Loucy (cell line): ENCODE data around the gene KIF1B.

Experiments used
- H2AFZ ChIP-seq: fragments of 200-600 bp; sonication (generic); 2 replicates; pipeline ENCODE4 v1.6.0; 2016; ENCODE audit warnings: antibody characterized with exemption, mild to moderate bottlenecking, low read length, moderate library complexity
- H3F3A ChIP-seq: fragments of 200-600 bp; 2 replicates; pipeline ENCODE4 v1.6.0; 2016; ENCODE audit warnings: antibody characterized with exemption, low read depth, mild to moderate bottlenecking
- H3K27me3 ChIP-seq: fragments of 200-600 bp; sonication (generic); 2 replicates; pipeline ENCODE4 v1.6.1; 2014; ENCODE audit warnings: low read length, mild to moderate bottlenecking; ENCODE audit not compliant: insufficient read depth, poor library complexity, severe bottlenecking
- H3K36me3 ChIP-seq: fragments of 200-600 bp; sonication (generic); 2 replicates; pipeline ENCODE4 v1.6.1; 2016; ENCODE audit warnings: low read length; ENCODE audit not compliant: insufficient read depth
- H3K4me1 ChIP-seq: fragments of 200-600 bp; sonication (generic); 2 replicates; pipeline ENCODE4 v1.5.1; 2014; ENCODE audit warnings: low read length, mild to moderate bottlenecking; ENCODE audit not compliant: insufficient read depth, poor library complexity, severe bottlenecking
- H3K4me2 ChIP-seq: fragments of 200-600 bp; sonication (generic); 2 replicates; pipeline ENCODE4 v1.6.0; 2014; ENCODE audit warnings: antibody characterized with exemption, low read length, low read depth, mild to moderate bottlenecking; ENCODE audit not compliant: poor library complexity, severe bottlenecking
- H3K4me3 ChIP-seq: fragments of 200-600 bp; sonication (generic); 2 replicates; pipeline ENCODE4 v1.5.1; 2014; ENCODE audit warnings: low read length, mild to moderate bottlenecking, mixed read lengths; ENCODE audit not compliant: poor library complexity, severe bottlenecking
- H3K79me2 ChIP-seq: fragments of 200-600 bp; sonication (generic); 2 replicates; pipeline ENCODE4 v1.6.1; 2014; ENCODE audit warnings: low read length; ENCODE audit not compliant: insufficient read depth
- H3K9ac ChIP-seq: fragments of 200-600 bp; sonication (generic); 2 replicates; pipeline ENCODE4 v1.6.0; 2014; ENCODE audit warnings: mild to moderate bottlenecking, low read depth, low read length, moderate library complexity; ENCODE audit not compliant: poor library complexity, severe bottlenecking
- H3K9me2 ChIP-seq: fragments of 200-600 bp; sonication (generic); replicated peaks from 2 replicates; pipeline ENCODE4 v1.6.1; 2016; ENCODE audit warnings: low read depth, low read length, mixed read lengths
- H3K9me3 ChIP-seq: fragments of 200-600 bp; sonication (generic); 2 replicates; pipeline ENCODE4 v1.6.1; 2014; ENCODE audit warnings: mild to moderate bottlenecking, antibody characterized with exemption, low read length, low read depth; ENCODE audit not compliant: insufficient read depth
- H4K20me1 ChIP-seq: fragments of 200-600 bp; sonication (generic); 2 replicates; pipeline ENCODE4 v1.6.0; 2014; ENCODE audit warnings: antibody characterized with exemption, low read length, mild to moderate bottlenecking; ENCODE audit not compliant: insufficient read depth, poor library complexity, severe bottlenecking
- CTCF ChIP-seq: fragments of 200-600 bp; sonication (generic); conservative IDR thresholded peaks from 2 replicates; pipeline ENCODE4 v1.5.1; 2014; ENCODE audit warnings: mild to moderate bottlenecking, antibody characterized with exemption, low read length
- EZH2phosphoT487 ChIP-seq: fragments of 200-600 bp; IDR thresholded peaks from 2 replicates; pipeline ENCODE4 v1.6.1; 2018; ENCODE audit warnings: antibody characterized with exemption, mild to moderate bottlenecking, moderate library complexity, borderline replicate concordance

KIF1B gene

GRCh38 chr1:10320336-10320735, 110.0 kb downstream of the KIF1B start:
- Histone ChIP-seq H3K4me1 (peaks cover 38% of the 10 kb centered on the region), H4K20me1 (no peaks in the 10 kb centered on the region), H3K9me2 (no peaks in the 10 kb centered on the region), H3K4me2 (peak overlapping the region; percentile 64), H3K36me3 (peaks cover 22% of the 10 kb centered on the region; the same call in 1 of the 2 replicates), H3K9me3 (no peaks in the 10 kb centered on the region), H3K27me3 (no peaks in the 10 kb centered on the region), H3F3A (no peaks in the 10 kb centered on the region), H2AFZ (peak overlapping the region; percentile 2; the same call in 1 of the 2 replicates), H3K79me2 (no peaks in the 10 kb centered on the region), H3K4me3 (peak overlapping the region; percentile 11), H3K9ac (peak overlapping the region; percentile 51)
- no peak for TF ChIP-seq EZH2phosphoT487
- no peak for TF ChIP-seq CTCF

GRCh38 chr1:10322821-10323220, 112.5 kb downstream of the KIF1B start:
- H3K4me1 ChIP-seq: peaks cover 32% of the 10 kb centered on the region
- no peaks in the 10 kb centered on the region for H4K20me1 ChIP-seq
- 0 out of 2 replicates have a peak, but pooled peaks have one; percentile 9 for TF ChIP-seq CTCF
- no peak for TF ChIP-seq EZH2phosphoT487

GRCh38 chr1:10324627-10325026, 114.3 kb downstream of the KIF1B start:
- no peaks in the 10 kb centered on the region for H4K20me1 ChIP-seq
- peaks cover 13% of the 10 kb centered on the region for H3K4me1 ChIP-seq
- no peaks in the 10 kb centered on the region for H3K27me3 ChIP-seq
- no peaks in the 10 kb centered on the region for H3K9me2 ChIP-seq
- H3K4me2 ChIP-seq: no peak overlapping the region
- TF ChIP-seq EZH2phosphoT487: no peak
- no peak for TF ChIP-seq CTCF
- no peak overlapping the region for H3K4me3 ChIP-seq
- no peaks in the 10 kb centered on the region for H3K9me3 ChIP-seq
- H3F3A ChIP-seq: no peaks in the 10 kb centered on the region
- H2AFZ ChIP-seq: no peak overlapping the region
- H3K36me3 ChIP-seq: peaks cover 34% of the 10 kb centered on the region; the same call in 1 of the 2 replicates
- no peaks in the 10 kb centered on the region for H3K79me2 ChIP-seq
- H3K9ac ChIP-seq: no peak overlapping the region

More at GRCh38 chr1:10322821-10323220, 112.5 kb downstream of the KIF1B start:
- H3K9ac ChIP-seq: no peak overlapping the region
- no peaks in the 10 kb centered on the region for H3F3A ChIP-seq
- H3K36me3 ChIP-seq: peaks cover 34% of the 10 kb centered on the region; the same call in 1 of the 2 replicates
- no peaks in the 10 kb centered on the region for H3K79me2 ChIP-seq
- no peak overlapping the region for H2AFZ ChIP-seq
- no peaks in the 10 kb centered on the region for H3K9me3 ChIP-seq
- no peak overlapping the region for H3K4me2 ChIP-seq
- no peak overlapping the region for H3K4me3 ChIP-seq
- no peaks in the 10 kb centered on the region for H3K27me3 ChIP-seq
- no peaks in the 10 kb centered on the region for H3K9me2 ChIP-seq
